Measurements from ENCODE around the gene CHRM1.
"Not testable (repeated sequence)": the region's sequence is repeated elsewhere in the genome, so short reads cannot be mapped to it uniquely, and the experiment has no call there.

Gene CHRM1

DNA sequence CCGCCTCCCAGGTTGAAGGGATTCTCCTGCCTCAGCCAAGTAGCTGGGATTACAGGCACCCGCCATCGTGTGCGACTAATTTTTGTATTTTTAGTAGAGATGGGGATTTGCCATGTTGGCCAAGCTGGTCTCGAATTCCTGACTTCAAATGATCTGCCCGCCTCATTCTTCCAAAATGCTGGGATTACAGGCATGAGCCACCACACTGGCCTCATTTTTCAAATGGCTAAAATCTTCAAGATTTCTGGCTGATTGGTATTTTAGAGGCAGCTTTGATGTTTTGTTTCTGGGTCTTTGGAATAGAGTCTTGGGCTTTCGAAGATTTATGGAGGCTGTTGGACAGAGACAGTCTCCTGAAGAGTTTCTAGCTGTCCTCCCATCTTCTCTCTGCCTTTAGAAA is 46.3 kb downstream of the CHRM1 start:
- DNase-seq = no peak

DNA sequence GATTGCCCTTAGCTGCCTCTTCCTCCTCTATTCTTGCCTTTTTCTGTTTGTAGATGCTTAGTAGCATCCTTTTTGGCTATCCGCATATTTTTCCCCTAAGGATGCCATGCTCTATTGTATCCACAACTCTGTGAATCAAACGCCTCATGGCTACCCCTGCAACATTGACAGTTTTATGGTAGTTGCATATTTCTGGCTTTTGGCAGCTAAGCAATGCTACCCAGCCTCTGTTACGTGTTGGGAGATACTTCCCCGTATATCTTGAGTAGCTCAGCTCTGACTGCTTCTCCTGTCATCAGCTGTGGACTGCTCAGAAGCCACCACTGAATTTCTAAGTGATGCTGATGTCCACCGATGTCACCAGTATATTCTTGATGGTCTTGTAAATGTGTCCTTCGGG is 55.5 kb downstream of the CHRM1 start:
- DNase-seq = no peak

DNA sequence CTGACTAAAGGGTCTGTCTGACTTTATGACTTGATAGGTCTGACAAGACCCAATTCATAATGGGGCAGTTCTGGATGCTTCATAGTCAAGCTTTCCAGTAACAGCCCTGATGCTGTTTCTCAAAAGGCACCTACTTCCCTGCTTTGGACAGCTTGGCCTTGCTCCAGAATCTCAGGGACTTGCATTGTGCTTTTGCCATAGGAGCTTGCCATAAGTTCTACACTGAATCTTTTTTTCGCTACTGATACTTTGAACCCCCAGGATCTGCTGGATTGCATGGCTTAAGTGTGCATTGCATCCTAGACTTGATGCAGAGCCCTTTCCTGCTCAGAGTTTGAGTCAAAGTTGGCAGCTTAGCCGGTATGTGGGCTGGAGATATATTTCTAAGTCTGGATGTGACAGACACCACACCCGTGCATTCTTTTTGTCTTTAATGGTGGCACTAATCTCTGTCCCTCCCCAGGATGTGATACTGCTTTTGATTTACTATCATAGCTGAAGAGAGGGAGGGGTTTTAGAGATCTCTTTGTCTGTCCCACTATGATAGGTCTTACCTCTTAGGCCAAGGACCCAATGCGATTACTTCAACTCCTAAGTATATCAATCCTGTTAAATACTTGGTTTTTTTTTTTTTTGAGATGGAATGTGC is 57.4 kb downstream of the CHRM1 start:
- no peak for DNase-seq

DNA sequence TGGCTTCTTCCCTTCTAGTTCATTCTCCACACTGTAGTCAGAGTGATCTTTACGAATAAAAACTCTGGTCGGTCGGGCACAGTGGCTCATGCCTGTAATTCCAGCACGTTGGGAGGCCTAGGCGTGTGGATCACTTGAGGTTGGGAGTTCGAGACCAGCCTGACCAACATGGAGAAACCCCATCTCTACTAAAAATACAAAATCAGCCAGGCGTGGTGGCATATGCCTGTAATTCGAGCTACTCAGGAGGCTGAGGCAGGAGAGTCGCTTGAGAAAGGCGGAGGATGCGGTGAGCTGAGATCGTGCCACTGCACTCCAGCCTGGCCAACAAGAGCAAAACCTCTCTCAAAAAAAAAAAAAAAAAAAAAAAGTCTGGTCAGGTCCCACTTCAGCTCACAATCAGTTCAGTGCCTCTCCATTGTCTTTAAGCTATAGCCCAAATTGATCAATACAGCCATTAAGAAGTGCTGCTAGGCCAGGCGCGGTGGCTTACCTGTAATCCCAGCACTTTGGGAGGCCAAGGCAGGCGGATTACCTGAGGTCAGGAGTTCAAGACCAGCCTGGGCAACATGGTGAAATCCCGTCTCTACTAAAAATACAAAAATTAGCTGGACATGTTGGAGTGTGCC is 59.5 kb downstream of the CHRM1 start:
- not testable (repeated sequence) for DNase-seq

DNA sequence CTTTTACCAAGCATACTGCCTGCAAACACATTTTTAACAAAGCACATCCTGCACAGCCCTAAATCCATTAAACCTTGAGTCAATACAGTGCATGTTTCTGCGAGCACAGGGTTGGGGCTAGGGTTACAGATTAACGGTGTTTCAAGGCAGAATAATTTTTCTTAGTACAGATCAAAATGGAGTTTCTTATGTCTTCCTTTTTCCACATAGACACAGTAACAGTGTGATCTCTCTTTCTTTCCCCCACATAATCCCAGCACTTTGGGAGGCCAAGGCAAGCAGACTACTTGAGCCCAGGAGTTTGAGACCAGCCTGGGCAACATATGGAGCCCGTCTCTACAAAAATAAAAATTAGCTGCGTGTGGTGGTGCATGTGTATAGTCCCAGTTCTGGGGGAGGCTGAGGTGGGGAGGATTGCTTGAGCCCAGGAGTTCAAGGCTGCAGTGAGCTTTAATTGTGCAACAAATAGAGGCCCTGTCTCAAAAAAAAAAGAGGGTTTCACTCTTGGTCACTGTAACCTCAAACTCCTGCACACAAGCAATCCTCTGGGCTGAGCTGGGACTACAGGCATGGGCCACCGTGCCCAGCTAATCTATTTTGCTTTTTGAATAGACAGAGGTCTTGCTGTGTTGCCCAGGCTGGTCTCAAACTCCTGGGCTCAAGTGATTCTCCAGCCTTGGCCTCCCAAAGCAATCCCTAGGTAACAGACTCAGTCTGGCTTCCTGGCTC is 60.2 kb downstream of the CHRM1 start:
- no peak for DNase-seq

DNA sequence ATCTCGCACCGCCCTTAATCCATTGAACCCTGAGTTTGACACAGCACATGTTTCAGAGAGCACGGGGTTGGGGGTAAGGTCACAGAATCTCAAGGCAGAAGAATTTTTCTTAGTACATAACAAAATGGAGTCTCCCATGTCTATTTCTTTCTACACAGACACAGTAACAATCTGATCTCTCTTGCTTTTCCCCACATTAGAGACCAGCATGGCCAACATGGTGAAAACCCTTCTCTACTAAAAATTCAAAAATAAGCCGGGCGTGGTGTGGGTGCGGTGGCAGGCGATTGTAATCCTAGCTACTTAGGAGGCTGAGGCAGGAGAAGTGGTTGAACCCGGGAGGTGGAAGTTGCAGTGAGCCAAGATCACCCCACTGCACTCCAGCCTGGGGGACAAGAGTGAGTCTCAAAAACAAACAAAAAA is 61.9 kb downstream of the CHRM1 start:
- DNase-seq = not testable (repeated sequence)

Measured in NCI-H1694 treated with DMSO at 0.1 percent for 48 hours (cell line).